SK-N-SH (cell line): ENCODE data around the gene USP4. TPM values are rescaled to one million over a fixed set of nuclear protein-coding genes. Genes with fewer than 3 reads are reported as not detected.
"Not testable (repeated sequence)": the region's sequence is repeated elsewhere in the genome, so short reads cannot be mapped to it uniquely, and the experiment has no call there.

Source experiments
- CTCF ChIA-PET: fragments of 300-600, 350-600 bp; formaldehyde crosslinking; extraction: SDS; loops from one replicate; lab custom pipeline; 2021; lab: Yijun Ruan, JAX
- POLR2A ChIA-PET: fragments of 350-600 bp; sonication (Branson Sonifier 250); formaldehyde crosslinking; extraction: SDS; loops from one replicate; lab custom pipeline; 2020; ENCODE audit warnings: antibody characterized with exemption, inconsistent platforms; lab: Yijun Ruan, JAX
- DNase-seq: peaks from one replicate; pipeline ENCODE4 v3.0.0; 2012
- H2AFZ ChIP-seq: fragments of 200-600 bp; sonication (generic); 2 replicates; pipeline ENCODE4 v1.8.1; 2016; ENCODE audit warnings: antibody characterized with exemption, mild to moderate bottlenecking, low read depth
- H3F3A ChIP-seq: fragments of 200-600 bp; sonication (generic); replicated peaks from 2 replicates; pipeline ENCODE3; 2016; ENCODE audit warnings: antibody characterized with exemption, mild to moderate bottlenecking; ENCODE audit not compliant: insufficient read depth
- H3K27ac ChIP-seq, 2 experiments: fragments of 200-500 bp in 1 of 2; fragments of 200-600 bp in 1 of 2; sonication (Bioruptor generic) in 1 of 2; sonication (generic), shearing (Covaris generic) in 1 of 2; 2 replicates each; pipeline versions ENCODE4 v1.5.1 to v1.6.1; 2014 to 2016; ENCODE audit warnings: low read depth in 2 of 2, inconsistent platforms in 1 of 2, low read length in 1 of 2, mild to moderate bottlenecking in 1 of 2, mixed read lengths in 1 of 2
- H3K27me3 ChIP-seq: fragments of 200-600 bp; sonication (generic), shearing (Covaris generic); 2 replicates; pipeline ENCODE4 v1.6.1; 2016; ENCODE audit warnings: mixed run types; ENCODE audit not compliant: insufficient read depth
- H3K36me3 ChIP-seq, 2 experiments: fragments of 200-500 bp in 1 of 2; fragments of 200-600 bp in 1 of 2; sonication (Bioruptor generic) in 1 of 2; sonication (generic) in 1 of 2; replicated peaks in 1 of 2; 2 replicates each; pipeline versions ENCODE3 to v1.5.1; 2014 to 2016; ENCODE audit warnings: low read length in 1 of 2, mild to moderate bottlenecking in 1 of 2; ENCODE audit not compliant: insufficient read depth in 2 of 2, control insufficient read depth in 1 of 2
- H3K4me1 ChIP-seq, 2 experiments: fragments of 200-500 bp in 1 of 2; fragments of 200-600 bp in 1 of 2; sonication (Bioruptor generic) in 1 of 2; sonication (generic), shearing (Covaris generic) in 1 of 2; 2 replicates each; pipeline versions ENCODE4 v1.5.1 to v1.6.1; 2014 to 2016; ENCODE audit warnings: low read depth in 1 of 2, low read length in 1 of 2, mixed run types in 1 of 2; ENCODE audit not compliant: insufficient read depth in 2 of 2, control insufficient read depth in 1 of 2
- H3K4me2 ChIP-seq: fragments of 200-600 bp; sonication (generic), shearing (Covaris generic); 2 replicates; pipeline ENCODE4 v1.6.1; 2017; ENCODE audit warnings: mixed run types
- H3K4me3 ChIP-seq, 2 experiments: fragments of 200-500 bp in 1 of 2; fragments of 200-600 bp in 1 of 2; sonication (Bioruptor generic) in 1 of 2; sonication (generic), shearing (Covaris generic) in 1 of 2; 2 replicates each; pipeline versions ENCODE4 v1.5.1 to v1.8.1; 2014 to 2016; ENCODE audit warnings: low read depth in 2 of 2, inconsistent platforms in 1 of 2, low read length in 1 of 2, mild to moderate bottlenecking in 1 of 2, mixed read lengths in 1 of 2, moderate library complexity in 1 of 2
- H3K79me2 ChIP-seq: fragments of 200-600 bp; sonication (generic); 2 replicates; pipeline ENCODE4 v1.8.1; 2017; ENCODE audit warnings: mild to moderate bottlenecking; ENCODE audit not compliant: insufficient read depth
- H3K9ac ChIP-seq: fragments of 200-600 bp; sonication (generic); 2 replicates; pipeline ENCODE4 v1.6.1; 2017; ENCODE audit warnings: mixed run types
- H3K9me2 ChIP-seq: fragments of 200-600 bp; sonication (generic); 2 replicates; pipeline ENCODE4 v1.6.1; 2017; ENCODE audit warnings: mixed run types
- H3K9me3 ChIP-seq: fragments of 200-600 bp; sonication (generic); 2 replicates; pipeline ENCODE4 v1.6.1; 2017; ENCODE audit warnings: mixed run types, mild to moderate bottlenecking, moderate library complexity
- H4K20me1 ChIP-seq: fragments of 200-600 bp; sonication (generic); 2 replicates; pipeline ENCODE4 v1.6.1; 2017; ENCODE audit warnings: mild to moderate bottlenecking, mixed run types; ENCODE audit not compliant: insufficient read depth
- CTCF ChIP-seq: fragments of 200-600 bp; sonication (generic); IDR thresholded peaks from 2 replicates; pipeline ENCODE4 v1.6.1; 2017; ENCODE audit warnings: antibody characterized with exemption, mild to moderate bottlenecking, moderate library complexity
- GATA2 ChIP-seq: sonication (generic); formaldehyde crosslinking; IDR thresholded peaks from 2 replicates; pipeline ENCODE4 v1.5.0; 2020; ENCODE audit warnings: mild to moderate bottlenecking, missing genetic modification reagents
- JUND ChIP-seq: IDR thresholded peaks from 2 replicates; pipeline ENCODE4 v1.4.0; 2012
- SIN3A ChIP-seq: IDR thresholded peaks from 2 replicates; pipeline ENCODE4 v1.6.1; 2012; ENCODE audit warnings: low read depth, mild to moderate bottlenecking, low read length, moderate library complexity, borderline replicate concordance
- SMC3 ChIP-seq: IDR thresholded peaks from 2 replicates; pipeline ENCODE4 v1.6.1; 2012; ENCODE audit warnings: low read depth, low read length, improper control_type of control experiment
- TAF1 ChIP-seq: IDR thresholded peaks from 2 replicates; pipeline ENCODE4 v1.6.1; 2012; ENCODE audit warnings: low read depth, mild to moderate bottlenecking, low read length, moderate library complexity, borderline replicate concordance
- USF1 ChIP-seq: IDR thresholded peaks from 2 replicates; pipeline ENCODE4 v1.4.0; 2012; ENCODE audit warnings: low read depth, borderline replicate concordance
- WGBS: methylation state at CpG from one replicate; pipeline ENCODE4 v1.1.6; 2017; ENCODE audit warnings: low lambda C conversion rate; 5-methylcytosine and 5-hydroxymethylcytosine counted together
- polyA plus RNA-seq, 3 experiments: library from polyadenylated mRNA; depleted of rRNA; stranded (reverse); fragments of >200 nt; gene quantifications; 2 replicates each; pipeline ENCODE4 v1.2.3, GENCODE V29; 2012
- small RNA-seq, 7 experiments: library from RNA; depleted of rRNA; stranded (forward); fragments of <200 nt; gene quantifications; one replicate each; pipeline ENCODE3, GENCODE V24; 2012

USP4 gene
- polyA plus RNA-seq, 1 of the 3 experiments (the other 2 are of a cell fraction), result 33.2 TPM

GRCh38 chr3:49237344-49237743 is 102.5 kb downstream of the USP4 start (continued):
- TF ChIP-seq SMC3, result no peak
- TF ChIP-seq GATA2 (CRISPR knock-in tag), result no peak
- TF ChIP-seq SIN3A, result no peak

GRCh38 chr3:49236226-49236625 is 103.6 kb downstream of the USP4 start:
- POLR2A ChIA-PET, result no interaction called here
- no peak for DNase-seq
- H3K79me2 ChIP-seq, result no peaks in the 10 kb centered on the region
- no peaks in the 10 kb centered on the region for H4K20me1 ChIP-seq
- CTCF ChIA-PET, result interaction anchor here (1.4 kb wide), 1 partner anchor 9 kb away, joined by 4 read pairs; no protein-coding TSS in a partner anchor
- no peak overlapping the region for H3K4me2 ChIP-seq
- no peaks in the 10 kb centered on the region for H3F3A ChIP-seq
- no peak overlapping the region for H3K27ac ChIP-seq
- no peaks in the 10 kb centered on the region for H3K36me3 ChIP-seq
- no peaks in the 10 kb centered on the region for H3K4me1 ChIP-seq
- peaks cover 7% of the 10 kb centered on the region; the same call in 1 of the 2 replicates for H3K9me3 ChIP-seq
- H3K27me3 ChIP-seq, result no peaks in the 10 kb centered on the region
- no peaks in the 10 kb centered on the region for H3K9me2 ChIP-seq
- no peak for TF ChIP-seq CTCF
- TF ChIP-seq TAF1, result no peak
- TF ChIP-seq JUND, result no peak
- TF ChIP-seq USF1, result no peak
- no peak overlapping the region for H2AFZ ChIP-seq
- no peak overlapping the region for H3K4me3 ChIP-seq
- H3K9ac ChIP-seq, result no peak overlapping the region

- H3K27me3 ChIP-seq, H4K20me1 ChIP-seq, H3K27ac ChIP-seq, DNase-seq, H3K4me2 ChIP-seq, H3K36me3 ChIP-seq, H3K4me1 ChIP-seq, H2AFZ ChIP-seq, H3K9me2 ChIP-seq, CTCF ChIA-PET, H3F3A ChIP-seq, H3K9ac ChIP-seq, H3K79me2 ChIP-seq, H3K4me3 ChIP-seq: not testable (repeated sequence)
- WGBS, result 61% methylated on average over 4 of the region's 5 CpGs
- H3K9me3 ChIP-seq, result peaks cover 15% of the 10 kb centered on the region; the same call in 1 of the 2 replicates
- POLR2A ChIA-PET, result interaction anchor here (0.7 kb wide), 1 partner anchor 17 kb away, joined by 3 read pairs; no protein-coding TSS in a partner anchor
Measured at GRCh38 chr3:49228817-49229216, 111.0 kb downstream of the USP4 start.

Small RNAs within 50 kb of the gene (small RNA-seq; reads per million reads assigned to genes)
- gene AC121247.2 (0 reads per million in 7 experiments), gene MIR4271 (0 reads per million in 7 experiments), gene RF00019 (0 reads per million in 7 experiments)

Other genes starting within 250 kb of the USP4 start
- gene QRICH1, start 246.0 kb downstream of the USP4 start, polyA plus RNA-seq (2012; rRNA removed), result 58.5 and 67.0 TPM in 2 replicates
- 311 and 381 TPM in 2 replicates for gene QARS1, start 235.3 kb downstream of the USP4 start, polyA plus RNA-seq (2012; rRNA removed)
- gene USP19, start 219.2 kb downstream of the USP4 start, polyA plus RNA-seq (2012; rRNA removed), result 75.6 and 80.5 TPM in 2 replicates
- 318 and 332 TPM in 2 replicates for gene LAMB2, start 207.0 kb downstream of the USP4 start, polyA plus RNA-seq (2012; rRNA removed)
- gene CCDC71, start 173.7 kb downstream of the USP4 start, polyA plus RNA-seq (2012; rRNA removed), result 40.9 and 43.6 TPM in 2 replicates
- 35.3 and 40.6 TPM in 2 replicates for gene KLHDC8B, start 168.5 kb downstream of the USP4 start, polyA plus RNA-seq (2012; rRNA removed)
- gene C3orf62, start 62.8 kb downstream of the USP4 start, polyA plus RNA-seq (2012; rRNA removed), result 4.2 and 5.8 TPM in 2 replicates
- 661 and 815 TPM in 2 replicates for gene GPX1, start 18.3 kb upstream of the USP4 start, polyA plus RNA-seq (2012; rRNA removed)
- gene RHOA, start 71.9 kb upstream of the USP4 start, polyA plus RNA-seq (2012; rRNA removed), result 221 and 312 TPM in 2 replicates
- 42.1 and 57.5 TPM in 2 replicates for gene TCTA, start 72.4 kb upstream of the USP4 start, polyA plus RNA-seq (2012; rRNA removed)
- 17.6 and 21.3 TPM in 2 replicates for gene AMT, start 82.4 kb upstream of the USP4 start, polyA plus RNA-seq (2012; rRNA removed)
- gene NICN1, start 89.3 kb upstream of the USP4 start, polyA plus RNA-seq (2012; rRNA removed), result 38.7 and 56.8 TPM in 2 replicates
- gene DAG1, start 130.2 kb upstream of the USP4 start, polyA plus RNA-seq (2012; rRNA removed), result 50.2 and 54.4 TPM in 2 replicates
- gene BSN, start 214.4 kb upstream of the USP4 start, polyA plus RNA-seq (2012; rRNA removed), result 0.07 and 0.08 TPM in 2 replicates